NCI-H1092 (cell line): ENCODE results near the gene RIF1.
A peak's percentile ranks its signal among the peaks of the same experiment; 100 is the strongest.
"Not testable (repeated sequence)": the region's sequence is repeated elsewhere in the genome, so short reads cannot be mapped to it uniquely, and the experiment has no call there.

ENCODE experiments used
- DNase-seq: peaks from one replicate; lab custom pipeline; 2025; lab: John Stamatoyannopoulos, UW

RIF1 gene

GRCh38 chr2:151409601-151410484, at the start of gene RIF1:
RIF1 (plus strand) TSS chr2:151409902; CDS start chr2:151410424, 522 bp downstream.
- DNase-seq, result peak; percentile 85

- DNase-seq, result no peak
Measured at GRCh38 chr2:151361674-151362370, 47.9 kb upstream of the RIF1 start.

- no peak for DNase-seq
Measured at GRCh38 chr2:151363709-151364108, 46.0 kb upstream of the RIF1 start.

GRCh38 chr2:151367571-151367970, 42.1 kb upstream of the RIF1 start:
- DNase-seq, result no peak

GRCh38 chr2:151374436-151374835, 35.3 kb upstream of the RIF1 start:
- DNase-seq, result no peak

GRCh38 chr2:151379169-151379568, 30.5 kb upstream of the RIF1 start:
- DNase-seq, result no peak

- no peak for DNase-seq
Measured at GRCh38 chr2:151380580-151381235, 29.0 kb upstream of the RIF1 start.

GRCh38 chr2:151381266-151381665, 28.4 kb upstream of the RIF1 start:
- no peak for DNase-seq

- DNase-seq, result no peak
Measured at GRCh38 chr2:151388011-151388410, 21.7 kb upstream of the RIF1 start.

- DNase-seq, result no peak
Measured at GRCh38 chr2:151391436-151391835, 18.3 kb upstream of the RIF1 start.

- DNase-seq, result no peak
Measured at GRCh38 chr2:151394509-151394908, 15.2 kb upstream of the RIF1 start.

- DNase-seq, result no peak
Measured at GRCh38 chr2:151395509-151396374, 14.0 kb upstream of the RIF1 start.

GRCh38 chr2:151399981-151400380, 9.7 kb upstream of the RIF1 start:
- DNase-seq, result no peak

GRCh38 chr2:151401149-151401548, 8.6 kb upstream of the RIF1 start:
- DNase-seq, result no peak

GRCh38 chr2:151403914-151404313, 5.8 kb upstream of the RIF1 start:
- no peak for DNase-seq

GRCh38 chr2:151405376-151405775, 4.3 kb upstream of the RIF1 start:
- DNase-seq, result no peak

GRCh38 chr2:151407281-151407680, 2.4 kb upstream of the RIF1 start:
- DNase-seq, result no peak

GRCh38 chr2:151408788-151409600, 708 bp upstream of the RIF1 start:
- DNase-seq, result no peak

GRCh38 chr2:151410485-151410834, 758 bp downstream of the RIF1 start:
- DNase-seq, result peak; percentile 11

GRCh38 chr2:151417650-151418049, 7.9 kb downstream of the RIF1 start:
- DNase-seq, result no peak

- DNase-seq, result not testable (repeated sequence)
Measured at GRCh38 chr2:151421681-151422080, 12.0 kb downstream of the RIF1 start.
